ENCODE data around the gene MOV10.

MOV10 gene

DNA sequence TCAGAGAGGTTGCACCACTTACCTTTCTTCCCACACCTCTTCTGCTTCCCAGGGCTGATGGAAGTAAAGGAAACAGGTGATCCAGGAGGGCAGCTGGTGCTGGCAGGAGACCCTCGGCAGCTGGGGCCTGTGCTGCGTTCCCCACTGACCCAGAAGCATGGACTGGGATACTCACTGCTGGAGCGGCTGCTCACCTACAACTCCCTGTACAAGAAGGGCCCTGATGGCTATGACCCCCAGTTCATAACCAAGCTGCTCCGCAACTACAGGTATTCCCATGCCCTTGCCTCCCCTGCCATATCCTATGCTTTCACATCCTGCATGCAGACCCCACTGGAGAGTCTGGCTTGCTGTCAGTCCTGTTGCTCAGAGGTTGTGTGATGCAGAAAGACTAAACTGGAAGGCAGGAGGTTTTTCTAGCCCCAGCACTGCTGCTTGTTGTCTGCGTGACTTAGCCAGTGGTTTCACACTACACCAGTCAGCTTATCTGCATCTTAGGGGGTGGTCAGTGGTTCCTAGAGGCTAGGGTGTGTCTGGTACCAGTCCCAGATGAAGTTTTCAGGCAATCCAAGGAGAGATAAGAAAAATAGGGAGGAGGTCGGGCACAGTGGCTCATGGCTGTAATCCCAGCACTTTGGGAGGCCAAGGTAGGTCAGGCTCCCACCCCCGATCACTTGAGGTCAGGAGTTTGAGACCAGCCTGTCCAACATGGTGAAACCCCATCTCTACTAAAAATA is 22.3 kb downstream of the MOV10 start:
- in situ Hi-C loops (cut with MboI; ENCODE audit: low sequenced_read_pairs, unreplicated experiment): no loop called here
- no peak for DNase-seq (ENCODE audit: low spot score)
- TF ChIP-seq, protein P1, sequence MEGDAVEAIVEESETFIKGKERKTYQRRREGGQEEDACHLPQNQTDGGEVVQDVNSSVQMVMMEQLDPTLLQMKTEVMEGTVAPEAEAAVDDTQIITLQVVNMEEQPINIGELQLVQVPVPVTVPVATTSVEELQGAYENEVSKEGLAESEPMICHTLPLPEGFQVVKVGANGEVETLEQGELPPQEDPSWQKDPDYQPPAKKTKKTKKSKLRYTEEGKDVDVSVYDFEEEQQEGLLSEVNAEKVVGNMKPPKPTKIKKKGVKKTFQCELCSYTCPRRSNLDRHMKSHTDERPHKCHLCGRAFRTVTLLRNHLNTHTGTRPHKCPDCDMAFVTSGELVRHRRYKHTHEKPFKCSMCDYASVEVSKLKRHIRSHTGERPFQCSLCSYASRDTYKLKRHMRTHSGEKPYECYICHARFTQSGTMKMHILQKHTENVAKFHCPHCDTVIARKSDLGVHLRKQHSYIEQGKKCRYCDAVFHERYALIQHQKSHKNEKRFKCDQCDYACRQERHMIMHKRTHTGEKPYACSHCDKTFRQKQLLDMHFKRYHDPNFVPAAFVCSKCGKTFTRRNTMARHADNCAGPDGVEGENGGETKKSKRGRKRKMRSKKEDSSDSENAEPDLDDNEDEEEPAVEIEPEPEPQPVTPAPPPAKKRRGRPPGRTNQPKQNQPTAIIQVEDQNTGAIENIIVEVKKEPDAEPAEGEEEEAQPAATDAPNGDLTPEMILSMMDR (IDR thresholded peaks at IDR 0.05; ENCODE audit: borderline replicate concordance, control extremely low read depth, extremely low read depth, insufficient read depth, missing control alignments): no peak

DNA sequence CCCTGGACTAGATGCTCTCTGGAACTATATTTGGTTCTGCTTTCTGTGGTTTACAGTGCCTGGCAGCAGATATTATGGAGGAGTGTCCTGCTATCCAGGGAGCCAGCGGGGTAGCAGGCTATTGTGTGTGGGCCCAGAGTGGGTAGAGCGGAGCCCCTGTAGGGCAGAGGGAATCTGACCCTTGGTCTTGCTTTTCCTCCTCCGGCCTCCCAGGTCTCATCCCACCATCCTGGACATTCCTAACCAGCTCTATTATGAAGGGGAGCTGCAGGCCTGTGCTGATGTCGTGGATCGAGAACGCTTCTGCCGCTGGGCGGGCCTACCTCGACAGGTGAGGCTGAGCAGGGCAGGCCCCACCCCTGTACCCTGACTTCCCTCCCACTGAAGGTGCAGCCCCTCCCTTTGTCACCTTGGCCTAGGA is 23.3 kb downstream of the MOV10 start:
- TF ChIP-seq, protein P1 (IDR thresholded peaks at IDR 0.05; ENCODE audit: borderline replicate concordance, control extremely low read depth, extremely low read depth, insufficient read depth, missing control alignments): no peak
- in situ Hi-C loops (cut with MboI; ENCODE audit: low sequenced_read_pairs, unreplicated experiment): no loop called here
- DNase-seq (ENCODE audit: low spot score): no peak

- no peak for DNase-seq (ENCODE audit: low spot score)
- TF ChIP-seq, protein P1 (IDR thresholded peaks at IDR 0.05; ENCODE audit: borderline replicate concordance, control extremely low read depth, extremely low read depth, insufficient read depth, missing control alignments): no peak
- in situ Hi-C loops (cut with MboI; ENCODE audit: low sequenced_read_pairs, unreplicated experiment): no loop called here
Observed at GRCh38 chr1:112698366-112699310, 24.2 kb downstream of the MOV10 start.

DNA sequence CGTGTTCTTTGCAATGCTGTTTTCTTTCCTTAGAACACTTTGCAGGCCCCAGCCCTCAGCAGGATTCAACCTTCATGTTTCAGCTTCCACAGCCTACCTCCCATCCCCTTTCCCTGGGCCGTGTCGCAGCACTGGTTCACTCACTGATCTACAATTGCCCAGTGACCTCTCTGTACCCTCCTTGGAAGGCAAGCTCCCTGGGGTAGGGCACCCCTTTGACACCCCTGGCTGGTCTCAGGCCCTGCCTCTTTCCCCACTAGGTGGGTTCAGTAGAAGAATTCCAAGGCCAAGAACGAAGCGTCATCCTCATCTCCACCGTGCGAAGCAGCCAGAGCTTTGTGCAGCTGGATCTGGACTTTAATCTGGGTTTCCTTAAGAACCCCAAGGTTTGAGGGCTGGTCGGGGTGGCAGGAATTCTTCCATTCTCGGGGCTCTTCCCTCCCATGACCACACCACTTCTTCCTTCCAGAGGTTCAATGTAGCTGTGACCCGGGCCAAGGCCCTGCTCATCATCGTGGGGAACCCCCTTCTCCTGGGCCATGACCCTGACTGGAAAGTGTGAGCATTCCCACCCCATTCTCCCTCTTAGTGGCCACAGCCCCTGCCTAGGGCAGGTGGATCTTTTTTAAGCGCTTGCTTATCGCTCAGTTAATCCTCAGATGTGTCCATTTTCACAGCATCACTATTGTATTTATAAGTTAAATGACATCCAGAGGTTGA is 25.1 kb downstream of the MOV10 start:
- in situ Hi-C loops (cut with MboI; ENCODE audit: low sequenced_read_pairs, unreplicated experiment): loop anchor here (10.0 to 25.0 kb wide), 2 partner anchors 195 to 338 kb away; partner anchors contain the start of gene WNT2B
- no peak for DNase-seq (ENCODE audit: low spot score)
- TF ChIP-seq, protein P1 (IDR thresholded peaks at IDR 0.05; ENCODE audit: borderline replicate concordance, control extremely low read depth, extremely low read depth, insufficient read depth, missing control alignments): no peak

DNA sequence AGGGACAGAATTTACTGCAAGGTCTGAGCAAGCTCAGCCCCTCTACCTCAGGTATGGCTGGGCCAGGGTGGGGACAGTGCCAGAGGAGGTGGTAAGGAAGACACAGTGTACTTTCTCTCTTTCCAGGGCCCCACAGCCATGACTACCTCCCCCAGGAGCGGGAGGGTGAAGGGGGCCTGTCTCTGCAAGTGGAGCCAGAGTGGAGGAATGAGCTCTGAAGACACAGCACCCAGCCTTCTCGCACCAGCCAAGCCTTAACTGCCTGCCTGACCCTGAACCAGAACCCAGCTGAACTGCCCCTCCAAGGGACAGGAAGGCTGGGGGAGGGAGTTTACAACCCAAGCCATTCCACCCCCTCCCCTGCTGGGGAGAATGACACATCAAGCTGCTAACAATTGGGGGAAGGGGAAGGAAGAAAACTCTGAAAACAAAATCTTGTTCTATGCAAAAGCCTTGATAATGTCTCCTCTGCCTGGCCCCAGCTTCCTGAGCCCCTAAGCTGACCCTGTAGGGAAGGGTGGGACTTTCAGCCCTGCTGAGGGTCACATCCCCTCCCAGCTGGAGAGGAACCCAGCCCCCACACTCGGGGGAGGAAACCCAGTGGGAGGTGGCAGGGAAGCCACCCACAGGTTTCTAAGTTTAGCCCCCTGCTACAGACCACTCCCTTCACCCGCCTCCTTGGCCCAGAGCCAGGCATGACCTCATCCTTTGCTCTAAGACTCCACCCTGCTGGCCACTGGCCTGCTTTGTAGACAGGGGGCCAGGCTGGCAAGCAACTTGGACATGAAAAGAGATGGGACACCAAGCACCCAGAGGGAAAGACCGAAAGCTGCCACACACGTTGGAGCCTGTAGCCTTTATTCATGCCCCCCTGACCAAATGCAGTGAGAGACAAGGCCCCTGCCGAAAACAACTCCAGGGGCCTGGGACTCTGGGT is 26.1 kb downstream of the MOV10 start:
- peak; percentile 86 for DNase-seq (ENCODE audit: low spot score)
- TF ChIP-seq, protein P1 (IDR thresholded peaks at IDR 0.05; ENCODE audit: borderline replicate concordance, control extremely low read depth, extremely low read depth, insufficient read depth, missing control alignments): no peak
- in situ Hi-C loops (cut with MboI; ENCODE audit: low sequenced_read_pairs, unreplicated experiment): loop anchor here (10.0 to 25.0 kb wide), 2 partner anchors 196 to 337 kb away; partner anchors contain the start of gene WNT2B
